Renal pelvis (tissue), 4 donors: ENCODE results near the gene COL23A1. TPM values are rescaled to one million over a fixed set of nuclear protein-coding genes. Genes with fewer than 3 reads are reported as not detected.

ENCODE experiments used
- DNase-seq: peaks from one replicate; pipeline ENCODE4 v3.0.0-alpha.2; 2013
- polyA plus RNA-seq, 3 donors: library from polyadenylated mRNA; unstranded; fragments of 120-200 nt; gene quantifications; one replicate each; pipeline ENCODE4 v1.2.1, GENCODE V29; 2013; ENCODE audit not compliant: insufficient read length in 3 of 3

The COL23A1 gene
- polyA plus RNA-seq, 3 donors: 6.3 to 9.0 (median 7.1) TPM

DNA sequence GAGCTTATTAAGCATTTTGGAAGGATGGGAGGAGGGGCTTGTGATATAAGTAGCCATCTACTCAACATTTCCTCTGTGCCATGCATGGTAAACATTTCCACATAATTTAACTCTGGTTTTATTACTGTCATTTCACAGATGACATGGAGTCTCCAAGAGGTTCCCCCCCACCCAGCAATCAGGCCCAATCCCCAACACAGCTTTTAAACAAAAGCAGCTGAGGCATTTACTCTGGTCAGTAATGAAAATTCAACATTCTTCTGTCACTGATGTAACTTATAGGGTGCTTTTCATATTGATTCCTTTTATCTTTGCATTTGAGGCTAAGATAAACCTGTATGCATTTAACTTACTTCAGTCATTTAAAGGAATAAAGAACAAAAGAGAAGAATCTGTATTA is 128.1 kb downstream of the COL23A1 start:
- DNase-seq: no peak

DNA sequence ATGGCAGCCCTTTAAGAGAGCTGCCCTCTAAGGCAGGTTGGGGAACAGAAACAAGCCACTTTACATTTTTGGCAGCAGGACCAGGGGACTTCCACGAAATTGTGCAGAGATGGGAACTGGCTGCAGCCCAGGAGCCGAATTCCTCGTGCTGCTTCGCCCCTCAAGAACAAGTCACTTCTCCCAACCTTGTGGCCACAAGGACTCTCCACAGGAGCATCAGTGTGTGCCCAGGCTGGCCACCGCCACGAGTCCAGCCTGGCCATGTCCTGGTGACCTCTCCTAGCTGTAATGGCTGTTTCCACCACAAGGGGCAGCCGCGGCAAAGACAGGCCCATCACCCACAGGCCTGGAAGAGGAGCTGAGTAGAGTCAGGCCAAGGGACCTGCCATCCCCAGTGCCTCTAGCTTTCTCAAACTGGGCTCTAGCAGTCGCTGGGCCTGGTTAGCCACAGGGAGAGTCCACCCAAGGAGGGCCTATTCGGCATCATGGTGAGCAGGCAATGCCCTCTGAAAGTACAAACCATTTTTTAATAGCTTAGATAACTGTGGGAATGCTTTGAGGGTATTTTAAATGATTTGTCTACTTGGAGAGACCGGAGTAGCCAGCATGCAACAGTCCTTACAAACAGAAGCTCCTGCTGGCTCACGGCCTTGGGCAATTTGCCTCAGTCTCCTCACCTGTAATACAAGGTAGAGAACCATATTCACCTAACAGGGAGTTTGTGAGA is 129.0 kb downstream of the COL23A1 start:
- peak; percentile 58 for DNase-seq

DNA sequence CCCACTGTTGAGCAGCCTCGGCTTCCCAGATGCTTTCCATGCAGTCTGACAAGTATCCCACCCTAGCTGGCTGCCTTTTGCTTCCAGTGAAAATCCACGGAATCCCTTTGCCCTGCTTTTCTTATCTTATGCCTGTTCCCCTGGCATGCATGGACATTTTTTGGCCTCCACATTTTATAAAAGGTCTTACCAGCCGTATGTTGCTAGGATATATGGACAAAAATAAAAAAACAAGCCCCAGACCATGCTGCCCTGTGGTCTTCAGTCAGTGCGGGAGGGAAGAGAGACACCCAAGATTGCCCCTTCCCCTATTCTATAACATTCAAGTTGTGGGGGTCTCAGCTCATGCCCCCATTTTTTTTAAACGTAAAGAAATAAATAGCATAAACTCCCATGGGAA is 129.6 kb downstream of the COL23A1 start:
- no peak for DNase-seq

DNA sequence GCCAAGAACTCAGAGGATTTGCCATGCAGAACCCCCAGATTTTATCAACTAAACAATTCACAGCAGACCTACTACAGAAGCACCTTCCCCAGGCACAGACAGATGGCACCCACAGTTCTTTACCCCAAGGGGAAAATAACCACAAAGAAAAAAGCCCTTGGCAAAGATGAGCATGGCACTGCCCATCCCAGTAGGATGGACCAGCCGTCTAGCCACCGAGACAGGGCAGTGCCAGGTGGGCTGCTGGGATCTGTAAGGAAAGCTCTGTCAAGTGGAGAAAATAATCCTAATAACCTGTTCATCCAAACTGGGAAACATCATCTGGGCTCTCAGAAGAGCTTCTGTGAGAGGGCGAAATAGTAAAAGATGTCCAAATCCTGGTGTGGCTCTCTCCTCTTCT is 130.0 kb downstream of the COL23A1 start:
- no peak for DNase-seq

DNA sequence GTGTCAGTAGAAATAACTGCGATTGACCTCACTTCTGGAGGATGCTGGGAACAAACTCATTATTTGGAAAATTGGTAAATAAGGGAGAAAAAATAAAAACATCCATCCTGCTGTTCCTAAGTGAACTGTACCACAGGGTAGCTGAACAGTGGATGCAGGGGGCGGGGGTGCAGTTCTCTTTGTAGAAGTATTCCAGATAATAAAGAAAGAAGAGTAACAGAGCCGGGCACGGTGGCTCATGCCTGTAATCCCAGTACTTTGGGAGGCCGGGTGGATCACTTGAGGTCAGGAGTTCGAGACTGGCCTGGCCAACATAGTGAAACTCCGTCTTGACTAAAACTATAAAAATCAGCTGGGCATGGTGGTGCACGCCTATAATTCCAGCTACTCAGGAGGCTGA is 132.1 kb downstream of the COL23A1 start:
- no peak for DNase-seq

DNA sequence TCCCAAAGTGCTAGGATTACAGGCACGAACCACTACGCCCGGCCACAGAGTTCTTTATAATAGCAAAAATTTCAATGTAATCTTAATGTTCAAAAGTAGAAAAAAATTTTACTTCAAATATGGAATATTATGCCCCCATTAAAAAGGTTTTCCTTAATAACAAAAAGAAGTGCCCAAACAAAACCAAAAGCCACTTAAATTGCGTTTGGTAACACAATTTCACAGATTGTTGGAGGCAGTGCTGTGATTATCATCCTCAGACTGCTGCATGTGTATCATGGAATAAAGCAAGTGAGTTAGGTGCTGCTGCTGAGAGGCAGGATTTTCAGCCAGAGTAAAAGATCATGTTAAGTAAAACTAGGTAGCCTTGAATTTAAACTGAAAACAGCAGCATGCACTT is 132.7 kb downstream of the COL23A1 start:
- no peak for DNase-seq

DNA sequence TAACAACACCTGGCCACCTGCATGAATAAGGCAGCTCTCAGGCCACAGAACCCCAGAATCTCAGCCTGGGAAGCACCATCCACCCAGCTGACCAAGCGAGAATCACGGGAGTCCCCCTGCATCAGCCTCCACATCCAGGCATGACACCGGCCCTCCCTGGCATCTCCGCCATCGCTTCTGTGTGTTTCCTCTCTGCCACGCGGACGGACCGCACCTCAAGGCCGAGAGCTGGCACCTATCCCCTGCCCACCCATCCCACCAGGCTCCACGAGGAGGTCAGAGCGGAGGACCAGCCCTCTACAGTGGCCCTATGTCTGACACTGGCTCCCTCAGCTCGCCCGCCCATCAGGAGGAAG is 134.7 kb downstream of the COL23A1 start:
- DNase-seq: no peak

DNA sequence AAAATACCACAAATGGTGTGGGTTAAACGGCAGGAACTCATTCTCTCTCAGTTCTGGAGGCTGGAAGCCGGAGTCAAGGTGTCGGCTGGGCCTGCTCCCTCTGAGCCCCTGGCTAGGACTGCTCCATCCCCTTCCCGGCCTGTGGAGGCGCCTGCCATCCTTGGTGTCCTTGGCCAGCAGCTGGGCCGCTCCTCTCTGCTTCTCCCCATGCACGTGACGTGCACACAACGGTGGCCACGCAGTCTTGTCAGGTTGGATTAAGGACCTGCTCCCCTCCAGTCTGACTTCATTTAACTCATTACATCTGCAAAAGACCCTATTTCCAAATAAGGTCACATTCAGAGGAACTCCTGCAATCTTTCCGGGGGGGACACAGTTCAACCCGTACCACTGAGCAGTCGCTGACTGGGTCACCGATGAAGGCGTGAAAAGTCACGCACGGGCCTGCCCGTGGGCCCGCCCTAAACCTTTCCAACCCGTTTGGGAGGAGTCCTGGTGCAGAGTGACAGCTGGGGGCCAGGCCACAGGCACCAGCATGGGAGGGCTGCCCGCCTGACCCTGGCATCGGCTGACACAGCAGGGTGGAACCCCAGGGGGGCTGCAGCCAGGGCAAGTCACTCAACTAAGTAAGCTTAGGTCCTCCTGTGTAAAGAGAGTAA is 135.2 kb downstream of the COL23A1 start:
- no peak for DNase-seq

DNA sequence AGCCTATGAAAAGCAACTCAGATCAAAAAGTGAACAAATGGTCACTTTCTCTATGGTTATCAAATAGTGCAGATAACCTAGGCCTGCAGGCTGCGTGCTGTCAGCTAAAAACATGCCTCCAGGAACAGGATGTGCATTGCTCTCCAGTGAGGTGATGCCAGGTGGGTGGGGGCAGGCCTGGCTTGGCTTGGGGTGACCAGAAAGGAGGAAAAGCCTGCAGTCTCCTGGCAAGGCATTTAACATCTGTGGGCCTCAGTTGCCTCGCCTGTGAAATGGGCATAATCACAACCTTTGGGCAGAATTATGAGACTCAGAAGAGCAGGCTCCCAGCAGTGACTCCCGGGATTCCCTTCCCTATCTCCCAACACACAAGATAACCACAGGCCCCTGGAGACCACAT is 135.9 kb downstream of the COL23A1 start:
- no peak for DNase-seq

DNA sequence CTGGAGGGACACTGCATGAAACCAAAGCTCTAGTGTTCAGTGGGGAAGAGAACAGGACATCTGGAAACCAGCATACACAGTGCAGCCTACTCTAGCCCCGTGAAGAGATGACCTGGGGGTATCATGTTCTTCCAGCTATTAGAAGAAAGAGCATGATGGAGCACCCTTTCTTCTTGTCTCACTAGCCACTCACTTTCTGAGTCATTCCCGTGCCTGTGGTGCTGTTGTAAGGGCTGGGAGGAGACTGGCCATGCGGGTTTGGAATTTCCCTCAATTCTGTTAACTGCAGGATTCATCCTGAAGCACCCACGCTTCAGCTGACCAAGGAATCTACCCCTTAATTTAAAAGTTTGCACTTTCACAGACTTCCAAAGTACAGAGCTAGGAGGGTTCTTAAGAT is 137.0 kb downstream of the COL23A1 start:
- no peak for DNase-seq

DNA sequence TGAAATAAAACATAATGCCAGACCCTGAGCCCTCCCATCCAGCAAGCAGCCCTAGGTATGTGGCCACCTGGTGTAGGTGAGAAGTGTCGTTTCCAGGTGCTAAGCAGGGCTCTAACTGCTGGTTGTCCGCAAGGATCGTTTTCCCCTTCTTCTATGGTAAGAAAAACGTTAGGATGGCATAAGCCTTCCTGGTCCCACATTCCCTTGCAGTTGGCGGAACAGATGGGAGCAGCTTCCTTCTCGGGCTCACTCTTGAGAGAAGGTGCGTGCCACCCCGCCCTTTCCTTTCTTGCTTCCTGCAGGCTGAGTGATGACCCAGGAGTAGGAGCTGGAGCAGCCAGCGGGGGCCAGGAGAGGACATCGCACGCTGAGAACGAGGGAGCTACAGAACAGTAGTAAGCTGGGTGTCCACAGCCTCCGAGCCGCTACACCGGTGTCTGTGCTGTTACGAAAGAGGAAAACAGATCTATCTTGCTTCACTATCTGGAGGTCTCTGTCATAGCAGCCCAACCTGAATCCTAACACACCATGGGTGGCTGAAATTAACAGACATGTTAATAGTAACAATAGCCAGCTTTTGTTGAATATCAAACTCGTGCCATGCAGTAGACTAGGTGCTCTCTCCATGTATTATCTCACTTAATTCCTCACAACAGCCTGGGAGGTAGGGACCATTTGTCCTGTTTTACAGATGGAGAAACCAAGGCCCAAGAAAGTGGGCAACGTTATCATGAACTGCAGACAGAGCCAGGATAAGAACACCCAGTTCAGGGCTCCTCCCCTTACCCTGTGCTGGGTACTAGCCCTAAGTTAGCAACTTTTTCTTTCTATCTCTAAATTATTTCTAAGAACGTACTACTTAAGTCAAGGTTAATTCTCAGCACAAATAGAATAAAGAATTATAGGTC is 139.8 kb downstream of the COL23A1 start:
- no peak for DNase-seq

DNA sequence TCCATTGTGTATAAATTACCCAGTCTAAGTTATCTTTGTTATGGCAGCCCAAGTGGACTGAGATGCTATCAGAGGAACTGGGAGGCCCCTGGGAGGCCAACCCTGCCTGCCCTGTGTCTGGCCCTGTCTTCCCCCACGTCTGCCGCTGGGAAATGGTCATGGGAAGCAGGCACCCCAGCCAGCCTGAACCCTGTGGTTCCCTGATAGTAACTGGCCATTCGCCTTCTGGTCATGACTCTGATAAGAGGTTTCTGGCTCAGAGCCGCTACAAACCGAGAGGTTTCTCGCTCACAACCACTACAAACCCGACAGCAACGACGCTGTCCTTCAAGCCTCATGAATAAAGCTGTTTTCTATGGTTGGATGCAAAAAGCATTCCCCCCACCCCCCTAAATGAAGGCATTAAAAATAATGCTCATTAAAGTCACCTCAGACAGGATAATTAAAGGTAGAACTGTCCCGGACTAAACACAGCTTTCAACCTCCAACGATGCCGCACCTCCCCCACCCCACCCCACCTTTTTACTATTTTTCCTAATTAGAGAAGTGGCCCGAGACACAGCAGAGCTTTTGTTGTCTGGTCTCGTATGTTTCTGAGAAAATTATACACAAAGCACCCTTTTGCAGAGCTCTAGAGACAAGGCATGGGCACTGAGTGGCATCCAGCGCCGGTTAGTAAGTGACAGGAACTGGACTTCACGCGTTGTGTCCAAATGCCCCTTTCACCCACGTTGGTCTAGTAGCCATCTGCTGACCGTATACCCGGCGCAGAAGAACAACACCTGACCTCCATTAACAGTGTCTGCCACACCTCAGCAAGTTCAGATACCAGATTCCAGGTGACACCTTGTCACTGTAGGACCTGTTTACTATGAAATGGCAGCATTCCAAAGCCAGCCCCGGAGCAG is 140.8 kb downstream of the COL23A1 start:
- DNase-seq: no peak

DNA sequence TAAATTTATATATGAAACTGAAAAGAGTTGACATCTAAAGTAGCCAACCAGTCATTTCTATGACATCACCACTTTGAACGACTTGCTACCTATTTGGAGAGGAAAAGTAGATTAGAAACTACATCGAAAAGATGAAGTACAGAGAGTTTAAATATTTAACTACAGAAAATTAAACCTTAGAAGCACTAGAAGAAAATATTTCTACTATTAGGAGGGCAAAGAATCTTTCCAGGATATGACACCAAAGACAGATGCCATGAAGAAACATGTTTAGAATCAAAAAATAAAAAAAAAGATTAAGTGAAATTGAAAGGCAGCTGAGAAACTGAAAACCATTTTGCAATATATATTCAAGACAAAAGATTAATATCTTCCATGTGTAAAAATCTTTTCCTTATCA is 144.7 kb downstream of the COL23A1 start:
- no peak for DNase-seq

DNA sequence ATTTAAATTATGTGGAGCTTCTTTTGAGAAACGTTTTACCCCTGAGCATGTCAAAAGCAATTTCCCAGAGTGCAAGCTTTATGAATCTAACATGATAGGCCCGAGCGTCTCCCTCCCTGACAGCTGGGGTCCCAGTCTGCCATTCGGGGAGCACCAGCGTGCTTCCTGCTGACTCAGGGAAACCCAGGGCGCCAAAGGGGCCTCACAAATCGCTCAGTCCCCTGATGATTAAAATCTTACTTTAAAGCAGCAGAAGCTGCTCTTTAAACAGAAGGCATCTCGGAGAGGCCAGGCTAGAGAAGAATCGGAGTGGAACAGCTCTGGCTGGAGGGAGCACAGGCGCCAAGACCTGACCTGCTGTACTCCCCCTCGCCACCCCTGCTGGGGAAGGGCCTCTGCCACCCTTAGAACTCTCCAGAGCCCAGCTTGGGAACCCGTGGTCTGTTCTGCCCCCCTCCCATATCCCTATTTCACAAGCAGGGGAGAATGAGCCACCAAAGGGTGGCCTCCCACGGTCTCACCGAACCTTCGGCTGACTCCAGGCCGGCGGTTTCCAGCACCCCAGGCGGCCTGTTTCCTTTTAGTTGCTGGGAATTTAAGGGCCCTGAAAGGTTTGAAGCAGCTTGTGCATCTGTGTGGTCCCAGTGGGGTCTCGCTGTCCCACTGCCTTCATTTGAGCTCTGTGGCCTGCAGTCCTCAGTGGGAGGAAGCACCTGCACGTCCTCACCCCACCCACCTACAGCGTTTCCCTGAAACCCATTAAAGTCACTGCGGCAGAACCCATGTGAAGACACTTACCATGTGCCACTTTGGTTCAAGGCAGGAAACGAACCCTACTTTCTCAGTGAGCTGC is 147.6 kb downstream of the COL23A1 start:
- DNase-seq: no peak

DNA sequence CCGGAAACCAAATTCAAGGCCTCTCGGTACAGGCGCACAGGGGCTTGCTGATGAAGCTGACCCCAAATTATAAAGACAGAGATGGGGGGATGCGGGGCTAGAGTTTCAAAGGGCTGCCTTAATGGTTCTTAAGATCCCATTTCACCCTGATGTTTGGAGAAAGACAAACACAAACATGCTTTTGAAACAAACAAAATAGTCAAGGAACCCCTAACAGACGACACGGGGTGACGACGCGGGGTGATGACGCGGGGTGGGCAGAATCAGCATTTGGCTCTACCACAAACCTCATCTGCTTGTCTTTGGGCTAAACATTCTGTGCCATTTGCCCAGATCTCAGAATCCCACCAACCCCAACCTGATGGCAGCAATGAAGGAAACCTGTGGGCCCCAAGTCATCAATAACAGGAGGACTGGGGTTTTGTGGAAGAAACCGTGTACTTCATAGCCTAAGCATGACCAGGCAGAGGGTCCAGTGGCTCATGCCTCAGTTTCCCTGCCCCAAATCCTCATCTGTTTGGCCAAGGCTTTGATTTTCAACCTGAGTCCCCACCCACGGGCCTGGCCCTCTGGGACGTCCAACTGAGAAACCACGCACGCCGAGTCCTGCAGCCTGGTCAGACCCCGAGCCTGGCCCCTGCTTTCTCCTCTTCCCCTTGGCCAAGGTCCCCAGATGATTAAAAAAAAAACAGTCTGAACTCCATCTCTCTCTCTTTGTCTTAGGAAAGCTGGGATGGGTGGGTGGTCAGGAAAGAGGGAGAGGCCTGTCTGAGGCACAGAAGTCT is 148.5 kb downstream of the COL23A1 start:
- DNase-seq: no peak

DNA sequence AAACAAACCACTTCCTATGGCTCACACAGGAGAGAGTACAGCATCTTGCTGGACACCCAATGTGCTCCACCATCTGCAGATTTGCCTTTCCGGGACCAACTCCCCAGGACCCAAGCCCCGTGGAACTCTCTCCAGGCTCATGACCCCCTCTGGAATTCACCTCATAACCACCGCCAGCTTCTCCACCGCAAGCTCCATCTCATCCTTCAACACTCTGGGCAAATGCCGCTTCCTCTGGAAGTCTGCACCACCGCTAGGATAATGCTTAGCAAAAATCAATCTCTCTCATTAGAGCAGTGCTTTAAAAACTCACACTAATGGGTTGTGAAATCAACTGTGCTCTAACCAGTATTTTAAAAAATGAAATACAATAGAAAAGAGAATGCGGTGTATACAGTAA is 150.0 kb downstream of the COL23A1 start:
- no peak for DNase-seq

DNA sequence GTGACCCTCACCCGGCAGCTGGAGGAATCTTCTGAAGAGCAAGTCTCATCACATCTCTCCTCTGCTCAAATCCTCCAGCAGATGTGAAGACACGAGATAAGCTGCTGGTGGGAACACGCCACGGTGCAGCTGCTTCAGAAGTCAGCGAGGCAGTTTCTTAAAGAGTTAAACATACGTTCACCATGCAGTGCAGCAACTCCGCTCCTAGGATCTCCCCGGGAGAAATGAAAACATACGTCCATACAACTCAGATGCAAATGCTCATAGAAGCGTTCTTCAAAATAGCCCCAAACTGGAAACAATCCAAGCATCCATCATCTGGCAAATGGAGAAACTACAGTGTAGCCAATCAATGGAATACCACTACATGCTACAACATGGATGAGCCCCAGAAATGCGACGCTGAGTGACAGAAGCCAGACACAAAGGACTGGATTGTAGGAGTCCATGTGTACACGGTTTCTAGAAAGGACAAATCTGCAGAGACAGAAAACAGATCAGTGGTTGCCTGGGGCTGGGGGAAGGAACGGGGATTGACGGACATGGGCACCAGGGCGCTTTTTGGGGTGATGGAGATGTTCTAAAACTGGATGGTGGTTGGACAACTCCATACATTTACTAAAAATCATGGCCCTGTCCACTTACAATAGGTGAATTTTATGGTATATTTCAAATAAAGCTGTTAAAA is 150.6 kb downstream of the COL23A1 start:
- DNase-seq: no peak

DNA sequence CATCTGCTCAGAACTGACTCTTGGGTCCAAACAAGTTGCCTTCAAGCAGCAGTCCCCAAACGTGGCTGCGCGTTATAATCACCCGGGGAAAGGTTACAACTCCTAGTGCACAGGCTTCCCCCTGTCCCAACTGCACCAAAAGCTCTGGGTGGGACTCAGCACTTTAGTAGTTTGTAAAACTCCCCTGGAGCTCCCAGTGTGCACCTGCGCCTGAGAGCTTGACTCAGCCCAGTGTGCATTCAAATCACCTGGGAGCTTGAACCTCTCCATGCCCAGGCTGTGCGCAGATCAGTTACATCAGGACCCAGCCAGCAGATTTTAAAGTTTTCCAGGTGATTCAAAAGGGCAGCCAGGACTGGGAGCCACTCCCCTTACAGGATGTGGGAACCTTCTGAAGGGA is 151.4 kb downstream of the COL23A1 start:
- DNase-seq: no peak

DNA sequence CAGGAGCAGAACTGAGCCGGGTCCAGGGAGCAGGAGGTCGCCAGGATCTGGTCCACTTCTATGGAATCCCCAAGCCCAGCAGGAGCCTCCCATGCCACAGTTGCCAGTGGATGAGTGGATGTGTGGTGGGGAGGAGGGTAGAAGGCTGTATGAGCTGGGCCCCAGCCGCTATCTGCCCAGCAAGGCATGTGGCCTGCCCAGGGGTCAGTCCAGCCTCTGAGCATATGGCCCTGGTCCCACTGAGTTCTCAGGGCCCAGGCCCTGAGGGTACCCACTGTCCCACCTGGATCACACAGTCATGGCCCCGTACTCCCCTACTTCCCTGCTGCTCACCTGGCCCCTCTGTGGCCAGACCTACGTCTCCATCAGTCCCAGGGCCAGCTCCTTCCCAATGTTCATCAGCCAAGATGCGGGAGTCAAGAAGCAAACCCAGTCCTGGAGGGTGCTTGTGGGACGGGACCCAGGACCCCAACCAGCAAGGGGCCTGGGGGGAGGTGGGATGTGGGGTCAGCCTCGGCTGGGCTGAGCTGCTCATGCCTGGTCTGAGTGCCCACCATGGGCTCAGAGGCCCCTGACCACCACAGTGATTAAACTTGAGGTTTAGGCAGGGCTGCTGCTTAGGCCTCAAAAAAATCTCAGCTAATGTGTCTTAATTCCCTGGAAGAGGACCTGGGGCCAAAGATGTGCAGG is 152.7 kb downstream of the COL23A1 start:
- DNase-seq: no peak
